GM18520 (cell line): ENCODE results near the gene HYAL1.
"Not testable (repeated sequence)": the region's sequence is repeated elsewhere in the genome, so short reads cannot be mapped to it uniquely, and the experiment has no call there.

Source experiments
- ATAC-seq: cut with Tn5 transposase; IDR thresholded peaks from one replicate; pipeline ENCODE4 v1.9.1; 2021; ENCODE audit not compliant: unreplicated experiment

HYAL1 gene

DNA sequence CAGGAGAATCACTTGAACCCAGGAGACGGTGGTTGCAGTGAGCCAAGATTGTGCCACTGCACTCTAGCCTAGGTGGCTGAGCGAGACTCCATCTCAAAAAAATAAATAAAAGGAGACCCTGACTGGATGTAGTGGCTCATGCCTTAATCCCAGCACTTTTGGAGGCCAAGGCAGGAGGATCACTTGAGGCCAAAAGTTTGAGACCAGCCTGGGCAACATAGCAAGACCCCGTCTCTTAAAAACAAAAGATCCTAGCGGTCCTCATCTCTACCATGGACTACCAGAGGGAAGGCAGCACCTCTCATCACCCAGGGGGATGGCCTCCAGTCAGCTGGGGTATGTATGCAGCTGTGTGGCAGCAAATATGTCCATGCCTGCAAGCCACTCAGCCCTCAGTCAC is 41.2 kb downstream of the HYAL1 start:
- ATAC-seq: not testable (repeated sequence)

DNA sequence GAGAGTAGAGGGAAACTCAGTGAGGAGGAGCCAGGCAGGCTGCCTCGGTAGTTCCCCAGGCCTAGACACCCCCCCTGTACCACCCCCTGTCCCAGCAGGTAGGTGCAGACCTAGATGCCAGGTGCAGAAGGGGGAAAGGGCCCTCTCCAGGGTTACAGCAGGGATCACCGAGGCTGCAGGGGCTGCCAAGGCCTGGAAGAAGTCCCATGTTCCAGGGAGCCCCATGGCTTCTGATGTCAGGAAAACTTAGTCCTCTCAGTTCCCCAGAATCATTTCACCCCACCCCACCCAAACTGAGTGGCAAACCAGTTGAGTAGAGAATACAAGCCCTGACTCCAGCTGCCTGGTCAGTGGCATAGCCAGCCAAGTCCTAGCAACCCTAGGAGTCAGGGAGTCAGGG is 41.9 kb downstream of the HYAL1 start:
- no peak for ATAC-seq

DNA sequence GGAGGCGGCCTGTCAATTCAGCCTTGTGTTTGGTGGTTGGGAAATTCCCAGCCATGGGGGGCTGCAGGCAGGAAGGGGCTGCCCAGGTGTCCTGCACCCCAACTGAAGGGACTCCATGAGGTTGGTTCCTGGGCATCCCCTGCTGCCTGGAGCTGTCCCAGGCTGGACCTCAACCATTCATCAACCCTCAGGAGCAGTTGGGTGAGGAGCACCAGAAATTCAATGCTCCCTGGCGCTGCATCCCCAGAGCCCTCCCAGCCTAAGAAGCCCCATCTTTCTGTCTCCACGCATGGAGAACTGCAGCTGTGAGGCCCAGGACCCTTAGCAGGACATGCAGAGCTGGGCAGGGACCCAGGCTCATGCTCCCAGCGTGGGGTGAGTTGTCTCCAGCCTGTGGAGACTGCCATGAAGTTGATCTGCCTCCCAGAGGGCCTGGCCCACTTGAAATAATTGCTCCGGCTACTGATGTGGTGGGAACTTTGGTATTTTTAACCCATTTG is 42.4 kb downstream of the HYAL1 start:
- ATAC-seq: no peak

DNA sequence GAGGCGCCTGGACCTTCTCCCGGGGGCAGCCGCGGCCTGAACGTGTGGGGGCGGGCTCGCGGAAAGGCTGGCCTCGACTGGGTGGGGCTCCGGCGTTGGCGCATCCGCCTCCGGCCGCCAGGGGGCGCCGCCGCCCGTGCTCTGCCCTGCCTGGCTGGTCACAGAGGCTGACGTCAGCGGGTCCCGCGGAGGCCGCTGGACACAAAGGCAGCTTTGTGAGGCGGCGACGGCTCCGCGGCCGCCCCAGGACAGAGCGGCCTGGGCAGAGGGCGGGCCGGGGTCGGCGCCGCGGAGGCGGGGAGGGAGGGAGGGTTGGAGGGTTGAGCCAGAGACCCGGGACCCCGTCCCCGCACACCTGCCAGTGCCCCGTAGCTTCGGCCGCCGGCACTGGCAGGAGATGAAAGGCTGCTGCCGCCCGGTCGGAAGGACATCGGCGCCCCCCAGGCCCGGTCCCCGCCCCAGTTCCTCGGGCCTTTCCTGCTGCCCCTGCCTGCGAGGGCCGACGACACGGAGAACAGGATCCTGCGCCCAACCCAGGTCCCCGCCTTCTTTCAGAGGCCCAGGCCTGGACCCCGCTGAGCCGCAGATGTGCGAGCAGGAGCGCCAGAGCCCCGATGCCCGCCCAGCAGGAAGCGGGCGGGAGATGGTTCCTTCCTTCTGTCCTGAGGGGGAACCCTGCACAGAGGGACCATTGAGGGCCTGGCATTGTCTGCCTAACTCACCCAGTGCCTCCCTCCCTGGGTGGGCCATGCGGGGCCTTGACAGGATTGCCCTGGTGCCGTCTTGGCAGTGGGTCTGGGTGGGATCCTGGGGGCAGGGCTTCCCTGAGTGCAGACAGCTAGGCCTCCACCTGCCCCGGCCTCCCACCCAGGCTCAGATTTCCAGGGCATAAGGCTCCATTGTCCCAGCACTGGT is 43.1 kb downstream of the HYAL1 start:
- peak; percentile 82 for ATAC-seq

DNA sequence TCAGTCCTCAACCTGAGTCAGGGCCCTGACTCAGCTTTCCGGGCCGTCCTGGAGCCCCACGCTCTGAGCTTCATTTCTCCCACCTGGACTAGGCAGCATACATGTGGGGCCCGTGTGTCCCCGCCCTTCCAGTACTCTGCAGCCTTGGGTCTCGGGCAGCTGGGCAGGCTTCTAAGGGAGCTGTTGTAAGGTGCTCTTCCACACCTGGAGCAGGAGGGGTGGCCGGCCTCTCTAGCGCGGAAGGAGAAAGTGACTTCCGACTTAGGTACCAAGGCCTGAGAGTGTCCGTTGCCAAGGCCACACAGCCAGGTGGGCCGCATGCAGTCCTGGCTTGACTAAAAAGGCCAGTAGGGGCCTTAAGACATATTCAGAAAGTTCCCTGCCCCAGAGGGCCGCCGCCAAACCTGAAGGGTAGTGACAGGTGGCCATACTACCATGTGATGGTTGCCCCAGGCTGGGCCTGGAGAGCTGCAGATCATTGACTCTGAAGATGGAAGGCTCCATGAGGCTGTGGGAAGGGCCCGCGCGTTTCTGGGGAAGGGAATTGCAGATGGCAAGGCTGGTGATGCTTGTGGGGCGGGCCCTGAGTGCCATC is 43.8 kb downstream of the HYAL1 start:
- no peak for ATAC-seq

DNA sequence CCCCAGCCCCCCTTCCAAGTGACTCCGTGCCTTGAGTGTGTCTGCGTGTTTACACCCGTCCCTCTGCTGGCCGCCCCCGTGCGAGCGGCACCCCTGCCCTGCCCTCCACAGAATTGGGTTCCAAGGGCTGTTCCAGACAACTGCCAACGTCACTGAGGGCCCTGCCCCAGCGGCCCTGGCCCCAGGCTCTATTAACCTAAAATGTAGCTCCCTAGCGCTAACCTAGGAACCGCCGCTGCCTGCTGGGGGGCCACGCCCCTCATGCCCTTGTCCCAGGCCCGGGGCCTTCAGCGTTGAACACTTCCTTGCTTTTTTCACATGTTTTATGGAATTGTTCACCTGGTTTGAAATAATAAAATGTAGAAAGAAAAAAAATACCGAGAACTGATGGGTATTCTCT is 44.4 kb downstream of the HYAL1 start:
- ATAC-seq: no peak

DNA sequence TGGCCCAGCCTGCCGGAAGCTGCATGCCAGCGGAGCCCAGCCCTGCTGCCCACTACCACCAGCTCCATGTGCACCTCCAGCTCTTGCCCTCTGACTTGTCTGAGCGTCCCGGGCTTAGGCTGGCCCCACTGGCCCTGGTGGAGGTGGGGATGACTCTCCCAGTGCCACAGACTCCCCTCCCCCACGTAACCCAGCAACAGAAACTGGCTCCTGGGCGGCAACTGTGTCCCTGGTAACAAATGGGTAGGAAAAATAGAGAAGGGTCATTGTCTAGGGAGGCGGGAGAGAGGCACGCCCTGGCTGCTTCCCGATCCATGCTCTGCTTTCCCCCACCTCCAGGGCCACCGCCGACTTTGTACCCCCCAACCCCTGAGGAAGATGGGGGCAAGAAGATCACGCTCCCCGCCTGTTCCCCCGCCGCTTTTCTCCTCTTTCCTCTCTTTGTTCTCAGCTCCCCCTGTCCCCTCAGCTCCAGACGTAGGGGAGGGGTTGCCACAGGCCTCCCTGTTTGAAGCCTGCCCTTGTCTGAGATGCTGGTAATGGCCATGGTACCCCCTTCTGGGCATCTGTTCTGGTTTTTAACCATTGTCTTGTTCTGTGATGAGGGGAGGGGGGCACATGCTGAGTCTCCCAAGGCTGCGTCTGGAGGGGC is 45.2 kb downstream of the HYAL1 start:
- no peak for ATAC-seq

DNA sequence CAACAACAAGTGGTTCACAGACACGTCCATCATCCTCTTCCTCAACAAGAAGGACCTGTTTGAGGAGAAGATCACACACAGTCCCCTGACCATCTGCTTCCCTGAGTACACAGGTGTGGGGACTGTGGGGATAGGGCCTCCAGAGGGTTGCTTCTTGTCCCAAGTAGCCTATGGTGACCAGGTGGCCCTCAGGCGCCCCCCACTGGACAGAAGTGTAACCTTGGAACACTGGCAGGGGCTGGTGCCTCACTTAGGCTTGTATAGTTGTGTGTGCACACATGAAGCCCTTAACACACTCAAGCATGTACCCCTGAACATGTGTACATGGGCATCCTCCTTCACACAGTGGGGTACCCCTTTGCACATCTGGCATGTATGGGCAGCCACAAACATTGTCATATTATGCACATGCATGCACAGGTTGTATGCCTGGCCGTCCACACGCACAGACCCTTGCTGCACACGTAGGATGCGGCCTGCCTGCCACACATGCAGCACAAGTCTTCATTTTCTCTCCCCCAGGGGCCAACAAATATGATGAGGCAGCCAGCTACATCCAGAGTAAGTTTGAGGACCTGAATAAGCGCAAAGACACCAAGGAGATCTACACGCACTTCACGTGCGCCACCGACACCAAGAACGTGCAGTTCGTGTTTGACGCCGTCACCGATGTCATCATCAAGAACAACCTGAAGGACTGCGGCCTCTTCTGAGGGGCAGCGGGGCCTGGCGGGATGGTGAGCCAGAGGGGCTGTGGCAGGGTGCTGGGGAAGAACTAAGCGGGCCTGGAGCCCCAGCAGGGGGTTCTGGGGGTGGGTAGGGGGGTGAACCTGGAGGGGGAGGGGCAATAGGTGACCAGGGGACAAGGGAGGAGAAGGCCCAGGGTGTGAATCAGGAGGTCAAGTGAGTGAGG is 46.1 kb downstream of the HYAL1 start:
- ATAC-seq: no peak

DNA sequence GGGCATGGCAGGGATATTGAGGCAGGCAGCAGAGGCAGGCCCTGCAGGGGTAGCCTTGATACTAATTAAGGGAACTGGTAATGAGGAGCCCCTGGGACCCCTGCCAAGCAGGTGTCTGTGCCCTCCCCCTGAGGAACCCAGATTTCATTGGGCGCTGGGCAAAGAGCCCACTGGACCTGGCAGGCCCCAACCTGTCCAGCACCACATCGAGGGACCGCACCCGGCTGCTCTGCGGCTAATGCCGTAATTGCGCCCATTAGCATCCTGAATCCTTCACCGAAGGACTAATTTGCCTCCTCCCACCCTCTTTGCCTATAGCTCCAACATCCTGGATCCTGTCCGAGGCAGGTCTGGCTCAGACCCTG is 48.1 kb downstream of the HYAL1 start:
- no peak for ATAC-seq

DNA sequence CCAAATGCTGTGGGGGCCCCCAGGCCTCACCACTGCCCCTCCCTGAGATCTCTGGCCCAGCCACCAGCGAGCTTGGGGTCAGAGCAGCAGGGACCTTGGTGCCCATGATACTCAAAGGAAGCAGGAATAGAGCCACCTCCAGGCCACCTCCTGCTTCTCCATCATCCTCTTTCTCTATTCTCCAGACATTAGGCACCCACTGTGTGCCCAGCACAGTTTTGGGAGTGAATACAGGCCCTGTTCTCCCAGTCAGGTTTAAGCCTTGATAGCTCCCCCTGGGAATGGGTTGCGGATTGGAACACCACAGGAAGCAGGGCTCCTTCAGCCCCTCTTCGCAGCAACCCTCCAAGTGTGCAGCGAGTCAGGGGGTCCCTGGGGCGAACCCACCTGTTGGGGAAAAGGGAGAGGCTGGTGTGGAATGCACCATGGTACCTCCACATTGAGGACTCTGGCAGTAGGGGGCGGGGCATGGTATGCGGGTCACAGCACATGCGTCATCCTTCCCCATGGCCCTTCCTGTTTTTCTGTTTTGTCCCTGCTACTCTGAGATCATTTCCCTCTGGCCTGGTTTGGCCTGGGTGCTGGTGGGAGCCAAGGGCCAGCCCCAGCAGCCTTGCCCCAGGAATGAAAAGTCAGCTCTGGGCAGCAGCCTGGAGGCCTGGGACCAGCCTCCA is 48.7 kb downstream of the HYAL1 start:
- no peak for ATAC-seq

DNA sequence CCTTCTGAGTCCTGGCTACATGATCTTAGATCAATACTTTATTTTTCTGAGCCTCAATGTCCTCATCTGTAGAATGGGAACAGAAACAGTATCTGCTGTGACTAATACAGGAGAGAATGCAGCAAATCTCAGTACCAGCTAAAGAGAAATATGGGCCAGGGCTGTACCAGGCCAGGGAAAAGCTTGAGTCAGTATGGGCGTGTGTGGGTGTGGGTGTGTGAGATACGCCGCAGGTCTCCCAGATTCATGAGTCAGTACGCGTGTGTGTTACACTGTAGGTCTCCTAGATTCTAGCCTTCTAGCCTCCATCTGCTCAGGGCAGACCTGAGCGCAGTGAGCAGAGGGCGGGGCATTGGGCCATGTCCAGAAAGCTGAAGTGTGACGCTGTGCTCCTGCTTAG is 52.2 kb downstream of the HYAL1 start:
- no peak for ATAC-seq

DNA sequence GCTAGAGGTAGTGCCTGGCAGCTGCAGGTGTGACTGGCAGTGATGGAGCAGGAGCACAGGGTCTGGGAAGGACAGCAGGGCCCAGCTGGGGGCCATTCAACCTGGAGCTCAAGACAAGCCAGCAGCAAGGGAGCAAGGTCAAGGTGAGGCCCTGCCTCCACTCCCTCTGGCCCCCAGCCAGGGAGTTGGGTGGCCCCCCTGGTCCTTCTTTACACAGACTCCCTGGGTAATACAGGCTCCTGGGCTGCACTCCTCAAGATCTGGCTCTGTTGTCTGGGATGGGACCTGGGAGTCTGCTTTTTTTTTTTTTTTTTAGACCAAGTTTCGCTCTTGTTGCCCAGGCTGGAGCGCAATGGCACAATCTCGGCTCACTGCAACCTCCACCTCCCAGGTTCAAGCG is 52.9 kb downstream of the HYAL1 start:
- ATAC-seq: no peak
